Endodermal cell (in vitro differentiated cells): Measurements from ENCODE around the gene DYTN. TPM values are rescaled to one million over a fixed set of nuclear protein-coding genes. Genes with fewer than 3 reads are reported as not detected.

ENCODE experiments used
- DNase-seq: peaks from one replicate; pipeline ENCODE4 v3.0.0-alpha.2; 2017
- H3K27ac ChIP-seq: 2 replicates; pipeline ENCODE4 v1.5.1; 2013; ENCODE audit warnings: mild to moderate bottlenecking, low read depth, low read length, moderate library complexity
- H3K27me3 ChIP-seq: 2 replicates; pipeline ENCODE4 v1.6.1; 2013; ENCODE audit warnings: mild to moderate bottlenecking, low read length, moderate library complexity; ENCODE audit not compliant: insufficient read depth, control insufficient read depth, poor library complexity, severe bottlenecking
- H3K36me3 ChIP-seq: 2 replicates; pipeline ENCODE4 v1.7.0; 2013; ENCODE audit warnings: mild to moderate bottlenecking, low read length, moderate library complexity; ENCODE audit not compliant: control insufficient read depth, insufficient read depth
- H3K4me1 ChIP-seq: one replicate; pipeline ENCODE4 v1.7.0; 2013; ENCODE audit warnings: low read length; ENCODE audit not compliant: control insufficient read depth, insufficient read depth
- H3K4me3 ChIP-seq: 2 replicates; pipeline ENCODE4 v1.5.1; 2013; ENCODE audit warnings: mild to moderate bottlenecking, low read length, moderate library complexity
- H3K9ac ChIP-seq: 2 replicates; pipeline ENCODE4 v1.6.1; 2013; ENCODE audit warnings: mild to moderate bottlenecking, low read length, moderate library complexity; ENCODE audit not compliant: poor library complexity, severe bottlenecking; ENCODE audit errors: extremely low read depth
- H3K9me3 ChIP-seq: 2 replicates; pipeline ENCODE4 v1.6.1; 2013; ENCODE audit warnings: mild to moderate bottlenecking, low read length, moderate library complexity; ENCODE audit not compliant: control insufficient read depth
- H3K27ac Mint-ChIP-seq: 2 replicates; pipeline ENCODE4 v1.8.0; 2020; ENCODE audit warnings: mixed read lengths
- H3K27me3 Mint-ChIP-seq: 2 replicates; pipeline ENCODE4 v1.8.0; 2021; ENCODE audit warnings: mild to moderate bottlenecking, mixed read lengths; ENCODE audit not compliant: insufficient read depth
- H3K36me3 Mint-ChIP-seq: 2 replicates; pipeline ENCODE4 v1.8.0; 2020; ENCODE audit warnings: low read depth, mixed read lengths
- H3K4me1 Mint-ChIP-seq: 2 replicates; pipeline ENCODE4 v1.8.0; 2020; ENCODE audit warnings: mixed read lengths
- H3K4me3 Mint-ChIP-seq: 2 replicates; pipeline ENCODE4 v1.8.0; 2020; ENCODE audit warnings: mild to moderate bottlenecking, moderate library complexity, mixed read lengths
- H3K9me3 Mint-ChIP-seq: 2 replicates; pipeline ENCODE4 v1.8.0; 2020; ENCODE audit warnings: mild to moderate bottlenecking, mixed read lengths
- WGBS, 2 experiments: methylation state at CpG; one replicate each; pipeline versions ENCODE4 v1.1.5 to v1.1.7; 2013; ENCODE audit warnings: missing lambda C conversion rate in 2 of 2, mixed read lengths in 1 of 2; ENCODE audit not compliant: insufficient coverage in 1 of 2, insufficient read length in 1 of 2; 5-methylcytosine and 5-hydroxymethylcytosine counted together
- long read RNA-seq, 4 experiments: library from polyadenylated mRNA in 2 of 4; library from RNA in 1 of 4; library from capped mRNA in 1 of 4; stranded (forward) in 3 of 4; unstranded in 1 of 4; transcript quantifications; one replicate each; pipeline ENCODE4 v2.0.0, GENCODE V29; 2020 to 2021; ENCODE audit warnings: inconsistent platforms in 1 of 4
- polyA plus RNA-seq, 2 experiments: library from polyadenylated mRNA; stranded (reverse); fragments of 50-300 nt; gene quantifications; one replicate each; pipeline ENCODE4 v1.2.3, GENCODE V29; 2013
- total RNA-seq, 2 donors: library from RNA; stranded (reverse); fragmentation: NEBNext Ultra II Directional in 1 of 2; extraction: Animal tissue kit (Norgen Biotek cat#: 25700) in 1 of 2; gene quantifications; 2 replicates in 1 of 2; 3 replicates in 1 of 2; pipeline ENCODE4 v1.2.1, GENCODE V29; 2021
- TF ChIP-seq, protein P1 (sequence below): fragments of 200-600 bp; sonication (generic); conservative IDR thresholded peaks from 2 replicates; pipeline ENCODE4 v1.5.0; 2021; ENCODE audit warnings: antibody characterized with exemption, mild to moderate bottlenecking

Gene DYTN, protein sequence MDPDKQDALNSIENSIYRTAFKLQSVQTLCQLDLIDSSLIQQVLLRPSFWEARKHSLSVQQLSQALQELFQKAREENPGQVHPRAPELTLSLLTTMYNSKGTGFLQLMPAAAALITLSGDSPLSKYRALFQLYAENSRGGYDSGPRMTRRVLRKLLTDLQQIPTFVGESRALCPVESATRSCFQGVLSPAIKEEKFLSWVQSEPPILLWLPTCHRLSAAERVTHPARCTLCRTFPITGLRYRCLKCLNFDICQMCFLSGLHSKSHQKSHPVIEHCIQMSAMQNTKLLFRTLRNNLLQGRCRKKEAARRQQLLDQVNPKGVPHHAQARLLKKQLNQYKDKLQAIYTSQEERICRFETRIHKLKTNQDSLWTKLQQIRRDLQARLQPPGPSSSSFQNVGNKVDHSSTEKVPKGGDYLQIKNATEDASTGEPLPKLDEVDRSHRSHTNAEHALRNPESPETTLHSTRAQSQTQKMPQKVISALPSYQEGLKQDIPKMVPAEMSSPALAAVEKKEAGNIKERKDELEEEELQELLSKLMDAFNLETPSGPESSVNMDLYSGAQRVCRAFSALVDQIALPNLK
- not detected for total RNA-seq
- polyA plus RNA-seq (2013, experiment 1 of 2): not detected
- polyA plus RNA-seq (2013, experiment 2 of 2): not detected
- long read RNA-seq, experiment 1: 0 reads
- long read RNA-seq, experiment 2: 0 reads
- long read RNA-seq, experiment 3: 0 reads
- long read RNA-seq, experiment 4: 0 reads

- Histone ChIP-seq H3K9me3 (no peaks in the 10 kb centered on the region), H3K4me1 (no peaks in the 10 kb centered on the region), H3K9ac (no peak within 1 kb of the TSS), H3K27me3 (no peaks in the 10 kb centered on the region), H3K36me3 (no peaks in the 10 kb centered on the region), H3K27ac (no peak within 1 kb of the TSS), H3K4me3 (no peak within 1 kb of the TSS)
- H3K27me3 Mint-ChIP-seq: peaks cover 13% of the 10 kb centered on the region
- DNase-seq: no peak
- H3K36me3 Mint-ChIP-seq: no peaks in the 10 kb centered on the region
- peaks cover 11% of the 10 kb centered on the region for H3K9me3 Mint-ChIP-seq
- H3K27ac Mint-ChIP-seq: no peak within 1 kb of the TSS
- H3K4me1 Mint-ChIP-seq: no peaks in the 10 kb centered on the region
- TF ChIP-seq, protein P1, sequence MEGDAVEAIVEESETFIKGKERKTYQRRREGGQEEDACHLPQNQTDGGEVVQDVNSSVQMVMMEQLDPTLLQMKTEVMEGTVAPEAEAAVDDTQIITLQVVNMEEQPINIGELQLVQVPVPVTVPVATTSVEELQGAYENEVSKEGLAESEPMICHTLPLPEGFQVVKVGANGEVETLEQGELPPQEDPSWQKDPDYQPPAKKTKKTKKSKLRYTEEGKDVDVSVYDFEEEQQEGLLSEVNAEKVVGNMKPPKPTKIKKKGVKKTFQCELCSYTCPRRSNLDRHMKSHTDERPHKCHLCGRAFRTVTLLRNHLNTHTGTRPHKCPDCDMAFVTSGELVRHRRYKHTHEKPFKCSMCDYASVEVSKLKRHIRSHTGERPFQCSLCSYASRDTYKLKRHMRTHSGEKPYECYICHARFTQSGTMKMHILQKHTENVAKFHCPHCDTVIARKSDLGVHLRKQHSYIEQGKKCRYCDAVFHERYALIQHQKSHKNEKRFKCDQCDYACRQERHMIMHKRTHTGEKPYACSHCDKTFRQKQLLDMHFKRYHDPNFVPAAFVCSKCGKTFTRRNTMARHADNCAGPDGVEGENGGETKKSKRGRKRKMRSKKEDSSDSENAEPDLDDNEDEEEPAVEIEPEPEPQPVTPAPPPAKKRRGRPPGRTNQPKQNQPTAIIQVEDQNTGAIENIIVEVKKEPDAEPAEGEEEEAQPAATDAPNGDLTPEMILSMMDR: no peak
- H3K4me3 Mint-ChIP-seq: no peak within 1 kb of the TSS
- WGBS, 2 experiments: 71 to 100% methylated on average over 1 of the region's 1 CpG
These were observed at the start of gene DYTN for GRCh38 chr2:206718296-206718695. DYTN (minus strand) TSS chr2:206718396; CDS start chr2:206718279, 117 bp downstream.

DNA sequence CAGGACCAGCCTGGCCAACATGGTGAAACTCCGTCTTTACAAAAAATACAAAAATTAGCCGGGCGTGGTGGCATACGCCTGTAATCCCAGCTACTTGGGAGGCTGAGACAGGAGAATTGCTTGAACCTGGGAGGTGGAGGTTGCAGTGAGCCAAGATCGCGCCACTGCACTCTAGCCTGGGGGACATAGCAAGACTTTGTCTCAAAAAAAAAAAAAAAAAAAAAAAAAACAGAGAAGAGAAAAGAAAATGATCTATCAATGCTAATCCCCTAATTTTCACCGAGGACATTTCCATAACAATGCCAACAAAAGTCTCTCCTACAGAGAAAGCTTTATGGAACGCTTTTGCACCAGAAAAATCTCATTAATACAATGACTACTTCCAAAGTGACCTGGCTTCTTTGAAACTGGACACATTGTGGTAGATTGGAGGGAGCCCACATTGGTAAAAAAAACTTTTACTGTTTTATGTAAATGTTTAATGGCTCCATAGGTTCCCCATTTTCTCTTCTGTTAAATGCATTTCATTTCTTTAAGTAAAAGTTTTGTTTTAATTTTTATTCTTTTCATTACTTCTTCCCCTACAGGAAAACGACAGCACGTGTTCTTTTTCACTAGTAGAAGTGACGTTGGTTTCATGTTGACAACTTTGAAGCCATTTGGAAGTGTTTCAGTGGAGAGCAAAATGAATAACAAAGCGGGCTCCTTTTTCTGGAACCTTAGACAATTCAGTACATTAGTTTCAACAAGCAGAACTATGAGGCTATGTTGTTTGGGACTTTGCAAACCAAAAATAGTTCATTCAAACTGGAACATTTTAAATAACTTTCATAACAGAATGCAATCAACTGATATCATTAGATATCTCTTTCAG lies 48.1 kb upstream of the DYTN start:
- peaks cover 33% of the 10 kb centered on the region for H3K36me3 ChIP-seq
- peak overlapping the region; percentile 86 for H3K9ac ChIP-seq
- Mint-ChIP-seq H3K27me3 (peaks cover 3% of the 10 kb centered on the region), H3K4me3 (peak overlapping the region; percentile 91), H3K27ac (peak overlapping the region; percentile 96), H3K36me3 (peaks cover 34% of the 10 kb centered on the region), H3K4me1 (peaks cover 6% of the 10 kb centered on the region), H3K9me3 (no peaks in the 10 kb centered on the region)
- H3K4me3 ChIP-seq: peak overlapping the region; percentile 97
- no peaks in the 10 kb centered on the region for H3K9me3 ChIP-seq
- peaks cover 22% of the 10 kb centered on the region for H3K27me3 ChIP-seq
- H3K27ac ChIP-seq: no peak overlapping the region
- 31 to 43% methylated on average over 6 to 10 of the region's 12 CpGs for WGBS, 2 experiments
- DNase-seq: no peak
- TF ChIP-seq, protein P1: no peak
- H3K4me1 ChIP-seq: no peaks in the 10 kb centered on the region
